ENCODE results near the gene LGALS12. TPM values are rescaled to one million over a fixed set of nuclear protein-coding genes. Genes with fewer than 3 reads are reported as not detected.
A peak's percentile ranks its signal among the peaks of the same experiment; 100 is the strongest.

LGALS12 gene
- total RNA-seq (2022) (not detected in 2 replicates), Bru-seq, nascent RNA (percentile 11 among the genes with signal in this experiment), BruChase-seq, experiment 1, labeled RNA remaining after a 2-hour chase (not detected), BruChase-seq, experiment 2, labeled RNA remaining after a 6-hour chase (percentile 7 among the genes with signal in this experiment)
- long read RNA-seq, result 0 reads

DNA sequence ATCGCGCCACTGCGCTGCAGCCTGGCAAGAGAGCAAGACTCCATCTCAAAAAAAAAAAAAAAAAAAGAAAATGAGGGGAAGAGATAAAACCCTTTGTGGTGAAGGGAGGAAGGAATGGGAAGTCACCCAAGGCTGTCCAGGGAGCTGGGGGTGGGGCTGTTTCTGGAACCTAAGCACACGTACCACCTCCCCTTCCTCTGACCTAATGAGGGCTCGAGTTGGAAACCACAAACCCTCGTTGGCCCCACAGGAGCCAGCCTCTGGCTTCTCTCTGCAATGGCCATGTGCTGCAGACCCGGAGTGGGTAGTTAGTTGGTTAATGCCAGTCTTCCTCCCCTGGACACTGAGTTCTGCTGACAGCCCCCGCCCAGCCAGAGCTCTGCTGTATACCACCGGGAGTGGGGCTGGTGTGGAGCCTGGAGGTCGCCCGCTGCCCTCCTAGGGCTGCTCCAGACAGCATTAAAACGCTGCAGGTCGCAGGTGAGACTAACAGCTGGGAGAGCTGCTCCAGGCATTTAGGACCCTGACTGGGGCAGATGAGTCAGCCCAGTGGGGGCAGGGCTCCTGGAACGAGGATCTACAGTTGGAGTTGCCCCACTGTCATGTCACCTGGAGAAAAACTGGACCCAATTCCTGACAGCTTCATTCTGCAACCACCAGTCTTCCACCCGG is at the start of gene LGALS12:
TSS of gene LGALS12 (plus strand) at position 228 of the 672 bp plus-strand sequence. CDS start at position 603, 375 bp downstream.
- BruUV-seq (replicated peaks), result no TSS peak
- no peak within 1 kb of the TSS for H3K4me3 ChIP-seq (ENCODE audit: low read depth, low read length)
- H3K9me3 Mint-ChIP-seq (ENCODE audit: unreplicated experiment), result peaks cover 18% of the 10 kb centered on the region
- H3K36me3 Mint-ChIP-seq (ENCODE audit: insufficient read depth, unreplicated experiment), result no peaks in the 10 kb centered on the region
- POLR2A ChIA-PET, result no interaction called here
- no peak within 1 kb of the TSS for H3K27ac Mint-ChIP-seq (ENCODE audit: unreplicated experiment)
- H3K4me1 Mint-ChIP-seq (ENCODE audit: low read depth, unreplicated experiment), result peaks cover 7% of the 10 kb centered on the region
- H3K27me3 ChIP-seq (replicated peaks; ENCODE audit: control insufficient read depth, insufficient read depth, low read length), result no peaks in the 10 kb centered on the region
- intact Hi-C loops (cut with micrococcal nuclease; ENCODE audit: unreplicated experiment), result no loop called here
- H3K4me3 Mint-ChIP-seq (ENCODE audit: unreplicated experiment), result no peak within 1 kb of the TSS
- CTCF ChIA-PET, result interaction anchor here (1.0 kb wide), 1 partner anchor 27 kb away, joined by 4 read pairs; no protein-coding TSS in a partner anchor
- no peaks in the 10 kb centered on the region for H3K27me3 Mint-ChIP-seq (ENCODE audit: insufficient read depth, unreplicated experiment)
- no peak for TF ChIP-seq CTCF (IDR thresholded peaks at IDR 0.05; ENCODE audit: insufficient read depth in 1 of 2, low read depth in 1 of 2, low read length in 1 of 2, severe bottlenecking in 1 of 2, unreplicated experiment in 1 of 2)
- no peaks in the 10 kb centered on the region for H3K9me3 ChIP-seq
- DNase-seq, result no peak
- no peaks in the 10 kb centered on the region for H3K36me3 ChIP-seq (ENCODE audit: control insufficient read depth, insufficient read depth, low read length)
- H3K4me1 ChIP-seq, result peaks cover 7% of the 10 kb centered on the region

DNA sequence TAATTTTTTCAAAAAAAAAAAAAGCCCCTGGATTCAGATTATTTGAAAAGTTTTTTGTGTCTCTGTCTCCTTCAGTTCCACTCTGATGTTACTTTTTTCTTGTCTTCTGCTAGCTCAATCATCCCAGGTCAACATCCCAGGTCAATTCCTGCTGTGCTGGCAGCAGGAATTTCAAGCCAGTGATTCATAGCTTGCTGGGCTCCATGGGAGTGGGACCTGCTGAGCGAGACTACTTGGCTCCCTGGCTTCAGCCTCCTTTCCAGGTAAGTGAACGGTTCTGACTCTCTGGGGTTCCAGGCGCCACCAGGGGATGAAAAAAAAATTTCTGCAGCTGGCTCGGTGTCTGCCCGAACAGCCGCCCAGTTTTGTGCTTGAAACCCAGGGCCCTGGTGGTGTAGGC is 46.3 kb upstream of the LGALS12 start:
- H3K27me3 Mint-ChIP-seq (ENCODE audit: insufficient read depth, unreplicated experiment), result no peaks in the 10 kb centered on the region
- H3K36me3 Mint-ChIP-seq (ENCODE audit: insufficient read depth, unreplicated experiment), result no peaks in the 10 kb centered on the region
- no peaks in the 10 kb centered on the region for H3K9me3 Mint-ChIP-seq (ENCODE audit: unreplicated experiment)
- no peak overlapping the region for H3K27ac Mint-ChIP-seq (ENCODE audit: unreplicated experiment)
- ChIA-PET POLR2A (no interaction called here), CTCF (interaction anchor here (0.6 kb wide), 1 partner anchor 343 kb away, joined by 4 read pairs; no protein-coding TSS in a partner anchor)
- no peak for DNase-seq
- H3K4me1 Mint-ChIP-seq (ENCODE audit: low read depth, unreplicated experiment), result no peaks in the 10 kb centered on the region
- no peak for TF ChIP-seq CTCF (IDR thresholded peaks at IDR 0.05; ENCODE audit: insufficient read depth in 1 of 2, low read depth in 1 of 2, low read length in 1 of 2, severe bottlenecking in 1 of 2, unreplicated experiment in 1 of 2)
- no peak overlapping the region for H3K4me3 Mint-ChIP-seq (ENCODE audit: unreplicated experiment)
- Histone ChIP-seq H3K4me3 (ENCODE audit: low read depth, low read length) (no peak overlapping the region), H3K9me3 (no peaks in the 10 kb centered on the region), H3K4me1 (no peaks in the 10 kb centered on the region), H3K36me3 (ENCODE audit: control insufficient read depth, insufficient read depth, low read length) (no peaks in the 10 kb centered on the region), H3K27me3 (replicated peaks; ENCODE audit: control insufficient read depth, insufficient read depth, low read length) (no peaks in the 10 kb centered on the region)
- BruUV-seq (replicated peaks), result no TSS peak
- intact Hi-C loops (cut with micrococcal nuclease; ENCODE audit: unreplicated experiment), result no loop called here

DNA sequence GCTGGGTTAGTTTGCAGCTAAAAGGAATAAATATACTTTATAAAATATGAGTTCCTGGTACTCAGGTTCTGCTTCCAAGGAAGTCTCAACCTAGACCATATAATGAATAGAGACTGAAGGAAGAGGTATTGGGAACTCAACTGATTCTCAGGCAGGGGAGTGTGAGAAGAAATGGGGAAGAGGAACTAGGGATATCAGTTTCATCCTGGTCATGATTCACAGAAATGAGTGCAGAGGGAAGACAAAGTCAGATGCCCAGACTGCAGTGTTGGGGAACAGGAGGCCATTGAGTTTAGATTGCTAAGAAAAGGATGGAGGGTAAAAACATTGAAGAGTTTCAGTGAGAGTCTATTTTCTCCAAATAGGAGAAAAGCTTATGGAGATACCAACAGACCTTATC is 43.7 kb upstream of the LGALS12 start:
- Histone ChIP-seq H3K36me3 (ENCODE audit: control insufficient read depth, insufficient read depth, low read length) (no peaks in the 10 kb centered on the region), H3K9me3 (no peaks in the 10 kb centered on the region), H3K27me3 (replicated peaks; ENCODE audit: control insufficient read depth, insufficient read depth, low read length) (no peaks in the 10 kb centered on the region), H3K4me3 (ENCODE audit: low read depth, low read length) (no peak overlapping the region), H3K4me1 (no peaks in the 10 kb centered on the region)
- Mint-ChIP-seq H3K27me3 (ENCODE audit: insufficient read depth, unreplicated experiment) (no peaks in the 10 kb centered on the region), H3K27ac (ENCODE audit: unreplicated experiment) (no peak overlapping the region), H3K9me3 (ENCODE audit: unreplicated experiment) (no peaks in the 10 kb centered on the region), H3K36me3 (ENCODE audit: insufficient read depth, unreplicated experiment) (no peaks in the 10 kb centered on the region), H3K4me1 (ENCODE audit: low read depth, unreplicated experiment) (no peaks in the 10 kb centered on the region), H3K4me3 (ENCODE audit: unreplicated experiment) (no peak overlapping the region)
- POLR2A ChIA-PET, result no interaction called here
- intact Hi-C loops (cut with micrococcal nuclease; ENCODE audit: unreplicated experiment), result no loop called here
- BruUV-seq (replicated peaks), result no TSS peak
- DNase-seq, result no peak
- CTCF ChIA-PET, result no interaction called here
- TF ChIP-seq CTCF (IDR thresholded peaks at IDR 0.05; ENCODE audit: insufficient read depth in 1 of 2, low read depth in 1 of 2, low read length in 1 of 2, severe bottlenecking in 1 of 2, unreplicated experiment in 1 of 2), result no peak

Measured in Caco-2 (cell line).